ENCODE data around the gene HNRNPA0. TPM values are rescaled to one million over a fixed set of nuclear protein-coding genes. Genes with fewer than 3 reads are reported as not detected.

Gene HNRNPA0
- total and polyA plus RNA-seq, 12 donors, result 7.9 to 23.8 (median 17.4) TPM

GRCh38 chr5:137760294-137760693 is 6.1 kb upstream of the HNRNPA0 start:
- no peak for TF ChIP-seq CTCF (IDR thresholded peaks at IDR 0.05)
- intact Hi-C loops (cut with DNase I), result no loop called here
- peaks cover 0 to 3% (median 2%) of the 10 kb centered on the region in 9 donors for H3K4me1 ChIP-seq
- no peaks in the 10 kb centered on the region for H3K9me3 ChIP-seq
- WGBS, 2 donors, result 97 to 99% methylated on average over 4 of the region's 4 CpGs
- peaks cover 0 to 14% (median 0%) of the 10 kb centered on the region in 9 donors for H3K36me3 ChIP-seq
- DNase-seq, result no peak
- no peak overlapping the region for H3K27ac ChIP-seq
- H3K27me3 ChIP-seq, result no peaks in the 10 kb centered on the region
- H3K4me3 ChIP-seq, result no peak overlapping the region
- no peak for ATAC-seq

- no peaks in the 10 kb centered on the region for H3K27me3 ChIP-seq
- 83 to 85% methylated on average over 6 of the region's 6 CpGs for WGBS, 2 donors
- TF ChIP-seq CTCF (IDR thresholded peaks at IDR 0.05), result no peak
- H3K4me3 ChIP-seq, result no peak overlapping the region
- peaks cover 0 to 7% (median 5%) of the 10 kb centered on the region in 9 donors for H3K4me1 ChIP-seq
- H3K9me3 ChIP-seq, result no peaks in the 10 kb centered on the region
- ATAC-seq, result no peak
- H3K27ac ChIP-seq, result no peak overlapping the region
- H3K36me3 ChIP-seq, result peaks cover 0 to 14% (median 0%) of the 10 kb centered on the region in 9 donors
- no peak for DNase-seq
- intact Hi-C loops (cut with DNase I), result loop anchor here in 3 of 10 donors (10.0 kb wide), 2 partner anchors 276 to 376 kb away; partner anchors contain the start of genes NME5 (in 2 of the 3) and FAM13B (in 1 of the 3)
These were observed 4.6 kb upstream of the HNRNPA0 start for GRCh38 chr5:137758715-137759306.

GRCh38 chr5:137758121-137758520 is 4.0 kb upstream of the HNRNPA0 start:
- no peak for DNase-seq
- intact Hi-C loops (cut with DNase I), result loop anchor here in 3 of 10 donors (10.0 kb wide), 2 partner anchors 277 to 377 kb away; partner anchors contain the start of genes NME5 (in 2 of the 3) and FAM13B (in 1 of the 3)
- ATAC-seq, result no peak
- 91 to 92% methylated on average over 4 of the region's 4 CpGs for WGBS, 2 donors
- Histone ChIP-seq H3K27me3 (no peaks in the 10 kb centered on the region), H3K4me3 (no peak overlapping the region), H3K27ac (no peak overlapping the region), H3K4me1 (peaks cover 0 to 7% (median 5%) of the 10 kb centered on the region in 9 donors), H3K9me3 (no peaks in the 10 kb centered on the region), H3K36me3 (peaks cover 0 to 14% (median 0%) of the 10 kb centered on the region in 9 donors)
- no peak for TF ChIP-seq CTCF (IDR thresholded peaks at IDR 0.05)

- intact Hi-C loops (cut with DNase I), result loop anchor here in 3 of 10 donors (10.0 kb wide), 2 partner anchors 277 to 377 kb away; partner anchors contain the start of genes NME5 (in 2 of the 3) and FAM13B (in 1 of the 3)
- no peak for ATAC-seq
- 94 to 97% methylated on average over 5 of the region's 5 CpGs for WGBS, 2 donors
These were observed 3.5 kb upstream of the HNRNPA0 start for GRCh38 chr5:137757634-137758033.

More at GRCh38 chr5:137757634-137758033, 3.5 kb upstream of the HNRNPA0 start:
- Histone ChIP-seq H3K4me1 (peaks cover 0 to 7% (median 5%) of the 10 kb centered on the region in 9 donors), H3K27me3 (no peaks in the 10 kb centered on the region), H3K27ac (no peak overlapping the region), H3K4me3 (no peak overlapping the region), H3K36me3 (peaks cover 0 to 14% (median 0%) of the 10 kb centered on the region in 9 donors), H3K9me3 (no peaks in the 10 kb centered on the region)
- DNase-seq, result no peak
- TF ChIP-seq CTCF (IDR thresholded peaks at IDR 0.05), result no peak

Data from heart right ventricle (tissue), 16 donors.